HepG2 (cell line): ENCODE measurements around the gene TIAM1. TPM values are rescaled to one million over a fixed set of nuclear protein-coding genes. Genes with fewer than 3 reads are reported as not detected.

ENCODE experiments used
- ATAC-seq: fragments of 200-7000 bp; cut with Tn5 transposase; 3 replicates; pipeline ENCODE4 v1.9.1; 2020; ENCODE audit warnings: mild to moderate bottlenecking, moderate library complexity
- BruUV-seq: library from RNA; stranded (reverse); fragments of 400-500 nt; replicated peaks from 2 replicates; lab custom pipeline; 2021; lab: Mats Ljungman, UMichigan
- CTCF ChIA-PET: fragments of 300-600 bp; formaldehyde crosslinking; extraction: SDS; loops from one replicate; lab custom pipeline; 2021; ENCODE audit warnings: low total read pairs, inconsistent platforms, low intra/inter-chr PET ratio; lab: Yijun Ruan, JAX
- POLR2A ChIA-PET: fragments of 350-600 bp; sonication (Branson Sonifier 250); formaldehyde crosslinking; loops from one replicate; lab custom pipeline; 2020; ENCODE audit warnings: antibody characterized with exemption, inconsistent platforms; lab: Yijun Ruan, JAX
- DNase-seq: peaks from one replicate; pipeline ENCODE4 v3.0.0-alpha.2; 2015; ENCODE audit warnings: low spot score
- FAIRE-seq: peaks from 3 replicates; lab custom pipeline; 2011; peaks lifted over from hg19 to GRCh38; lab: Jason Lieb, UNC
- H2AFZ ChIP-seq: one replicate; pipeline ENCODE4 v1.6.1; 2011; ENCODE audit warnings: low read length, inconsistent platforms
- H3K27ac ChIP-seq: fragments of 300-600 bp; 3 replicates; pipeline ENCODE4 v1.8.0; 2011; ENCODE audit warnings: mixed run types, mild to moderate bottlenecking, mixed read lengths, low read length, inconsistent platforms; ENCODE audit not compliant: insufficient read depth; ENCODE audit errors: extremely low read length
- H3K27me3 ChIP-seq, 2 experiments: fragments of 200-600 bp in 1 of 2; 2 replicates in 1 of 2; 3 replicates in 1 of 2; pipeline versions ENCODE4 v1.6.0 to v1.8.0; 2011; ENCODE audit warnings: low read length in 2 of 2, mild to moderate bottlenecking in 2 of 2, moderate library complexity in 2 of 2, inconsistent platforms in 1 of 2; ENCODE audit not compliant: insufficient read depth in 2 of 2, control insufficient read depth in 1 of 2
- H3K36me3 ChIP-seq, 2 experiments: fragments of 200-600 bp in 1 of 2; replicated peaks in 1 of 2; 2 replicates in 1 of 2; 3 replicates in 1 of 2; pipeline versions ENCODE4 v1.5.1 to v1.8.0; 2011; ENCODE audit warnings: low read length in 2 of 2, inconsistent platforms in 1 of 2; ENCODE audit not compliant: insufficient read depth in 2 of 2, control insufficient read depth in 1 of 2
- H3K4me1 ChIP-seq: 2 replicates; pipeline ENCODE4 v1.5.1; 2012; ENCODE audit warnings: low read length, inconsistent platforms; ENCODE audit not compliant: insufficient read depth
- H3K4me2 ChIP-seq: 2 replicates; pipeline ENCODE4 v1.6.0; 2011; ENCODE audit warnings: low read depth, low read length, inconsistent platforms
- H3K4me3 ChIP-seq, 3 experiments: fragments of 200-600 bp in 1 of 3; sonication (generic), shearing (Covaris generic) in 1 of 3; replicated peaks in 1 of 3; 2 replicates each; pipeline ENCODE4 v1.5.1; 2011 to 2016; ENCODE audit warnings: low read length in 3 of 3, inconsistent platforms in 2 of 3, low read depth in 2 of 3, mild to moderate bottlenecking in 2 of 3, control low read depth in 1 of 3, mixed read lengths in 1 of 3; ENCODE audit not compliant: insufficient read depth in 1 of 3
- H3K79me2 ChIP-seq: one replicate; pipeline ENCODE4 v1.6.1; 2011; ENCODE audit warnings: low read length, inconsistent platforms; ENCODE audit not compliant: insufficient read depth
- H3K9ac ChIP-seq: 2 replicates; pipeline ENCODE4 v1.6.0; 2011; ENCODE audit warnings: mild to moderate bottlenecking, low read depth, low read length, inconsistent platforms; ENCODE audit not compliant: insufficient read depth
- H3K9me3 ChIP-seq: 2 replicates; pipeline ENCODE4 v1.5.1; 2012; ENCODE audit warnings: mild to moderate bottlenecking, low read length
- H4K20me1 ChIP-seq: 2 replicates; pipeline ENCODE4 v1.6.0; 2011; ENCODE audit warnings: inconsistent platforms, mild to moderate bottlenecking, low read length, moderate library complexity; ENCODE audit not compliant: insufficient read depth
- HCFC1 ChIP-seq: fragments of 150-350 bp; IDR thresholded peaks from 2 replicates; pipeline ENCODE4 v1.6.1; 2014; ENCODE audit warnings: low read depth, low read length
- KLF11 ChIP-seq: IDR thresholded peaks from 2 replicates; pipeline ENCODE4 v1.6.1; 2016; ENCODE audit warnings: missing compliant biosample characterization
- KLF16 ChIP-seq, 2 experiments: sonication (generic) in 1 of 2; formaldehyde crosslinking in 1 of 2; IDR thresholded peaks; 2 replicates each; pipeline versions ENCODE4 v1.6.1 to v1.8.0; 2016 to 2023; ENCODE audit warnings: missing genetic modification reagents in 2 of 2, missing compliant biosample characterization in 1 of 2
- MBD4 ChIP-seq: IDR thresholded peaks from 2 replicates; pipeline ENCODE4 v1.6.1; 2012; ENCODE audit warnings: low read length, inconsistent platforms, borderline replicate concordance
- NBN ChIP-seq: fragments of 450-650 bp; conservative IDR thresholded peaks from 2 replicates; pipeline ENCODE4 v1.6.1; 2017
- NFE2L2 ChIP-seq: fragments of 150-350 bp; IDR thresholded peaks from 2 replicates; pipeline ENCODE4 v1.6.1; 2014; ENCODE audit warnings: low read length
- RXRB ChIP-seq: IDR thresholded peaks from 2 replicates; pipeline ENCODE4 v1.6.1; 2016; ENCODE audit warnings: borderline replicate concordance, missing genetic modification reagents, missing compliant biosample characterization
- SP1 ChIP-seq, 2 experiments: fragments of 450-650 bp in 1 of 2; sonication (generic) in 1 of 2; formaldehyde crosslinking in 1 of 2; IDR thresholded peaks; 2 replicates each; pipeline versions ENCODE4 v1.4.0 to v1.6.1; 2016 to 2020; ENCODE audit warnings: missing genetic modification reagents in 1 of 2
- TBX2 ChIP-seq: sonication (generic); formaldehyde crosslinking; IDR thresholded peaks from 2 replicates; pipeline ENCODE4 v1.5.0; 2020; ENCODE audit warnings: missing genetic modification reagents, mild to moderate bottlenecking, borderline replicate concordance
- ZNF124 ChIP-seq: sonication (generic); formaldehyde crosslinking; IDR thresholded peaks from 2 replicates; pipeline ENCODE4 v1.4.0; 2020; ENCODE audit warnings: missing genetic modification reagents
- WGBS: methylation state at CpG from one replicate; pipeline ENCODE4 v1.1.6; 2017; ENCODE audit warnings: low lambda C conversion rate; 5-methylcytosine and 5-hydroxymethylcytosine counted together
- in situ Hi-C: cut with HindIII; loops from 2 replicates; pipeline ENCODE4 v1.10.0; 2017; ENCODE audit warnings: low pct_unique_long_range_greater_than_20kb; ENCODE audit not compliant: extremely low pct_ligation_motif_present
- intact Hi-C: fragments of 100-400 bp; cut with micrococcal nuclease; formaldehyde crosslinking; loops from one replicate; pipeline ENCODE4 v1.10.0; 2022; ENCODE audit not compliant: unreplicated experiment
- polyA plus RNA-seq, 8 experiments: library from polyadenylated mRNA; depleted of rRNA in 3 of 8; stranded (reverse) in 7 of 8; unstranded in 1 of 8; fragments of >200 nt; fragmentation: Illumina TruSeq in 4 of 8; extraction: Trizol in 4 of 8; gene quantifications; 2 replicates each; pipeline versions ENCODE4 v1.2.1 to v1.2.3, GENCODE V29; 2011 to 2016; ENCODE audit warnings: low read depth in 4 of 8, missing spikeins in 1 of 8, mixed read lengths in 1 of 8; ENCODE audit not compliant: insufficient read depth in 1 of 8
- total RNA-seq, 5 experiments: library from RNA; depleted of rRNA; stranded (reverse); fragments of >200 nt; fragmentation: Illumina TruSeq; extraction: Trizol; gene quantifications; 2 replicates each; pipeline ENCODE4 v1.2.3, GENCODE V29; 2016; ENCODE audit warnings: low read depth in 1 of 5
- TF ChIP-seq, protein P1 (sequence below): sonication (generic); formaldehyde crosslinking; IDR thresholded peaks from 2 replicates; pipeline ENCODE4 v1.4.0; 2020; ENCODE audit warnings: low read depth, mild to moderate bottlenecking, missing genetic modification reagents
- TF ChIP-seq, protein P2 (sequence below): sonication (generic); formaldehyde crosslinking; IDR thresholded peaks from 2 replicates; pipeline ENCODE4 v1.4.0; 2020; ENCODE audit warnings: missing genetic modification reagents
- TF ChIP-seq, protein P3 (sequence below): sonication (generic); formaldehyde crosslinking; IDR thresholded peaks from 2 replicates; pipeline ENCODE4 v1.5.0; 2020; ENCODE audit warnings: missing genetic modification reagents

Gene TIAM1
- total and polyA plus RNA-seq, 2 of the 13 experiments (the other 11 are each of a cell fraction or from before 2014, with no cell fraction given) = 0.13 to 0.24 TPM

DNA sequence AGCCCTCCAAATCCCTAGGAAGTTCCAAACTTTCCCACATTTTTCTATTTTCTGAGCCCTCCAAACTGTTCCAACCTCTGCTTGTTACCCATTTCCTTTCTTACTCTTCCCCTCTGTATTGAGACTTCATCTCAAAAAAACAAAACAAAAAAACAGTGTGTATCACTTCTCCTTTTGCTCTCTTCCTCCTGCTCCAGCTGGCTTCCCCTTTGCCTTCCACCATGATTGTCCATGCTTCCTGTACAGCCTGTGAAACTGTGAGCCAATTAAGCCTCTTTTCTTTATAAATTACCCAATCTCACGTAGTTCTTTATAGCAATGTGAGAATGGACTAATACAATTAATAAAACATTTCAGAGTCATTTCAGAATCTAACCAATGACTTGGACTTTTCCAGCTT, 236.2 kb downstream of the TIAM1 start:
- no peak for ATAC-seq
- Histone ChIP-seq H3K9me3 (no peaks in the 10 kb centered on the region), H3K9ac (no peak overlapping the region), H3K4me3 (no peak overlapping the region), H3K79me2 (no peaks in the 10 kb centered on the region), H4K20me1 (no peaks in the 10 kb centered on the region), H3K4me2 (no peak overlapping the region), H3K27me3 (no peaks in the 10 kb centered on the region), H2AFZ (no peak overlapping the region), H3K27ac (no peak overlapping the region), H3K36me3 (no peaks in the 10 kb centered on the region), H3K4me1 (no peaks in the 10 kb centered on the region)
- POLR2A ChIA-PET = no interaction called here
- FAIRE-seq = no peak
- WGBS = 0% methylated on average over 1 of the region's 1 CpG
- TF ChIP-seq, protein P1, sequence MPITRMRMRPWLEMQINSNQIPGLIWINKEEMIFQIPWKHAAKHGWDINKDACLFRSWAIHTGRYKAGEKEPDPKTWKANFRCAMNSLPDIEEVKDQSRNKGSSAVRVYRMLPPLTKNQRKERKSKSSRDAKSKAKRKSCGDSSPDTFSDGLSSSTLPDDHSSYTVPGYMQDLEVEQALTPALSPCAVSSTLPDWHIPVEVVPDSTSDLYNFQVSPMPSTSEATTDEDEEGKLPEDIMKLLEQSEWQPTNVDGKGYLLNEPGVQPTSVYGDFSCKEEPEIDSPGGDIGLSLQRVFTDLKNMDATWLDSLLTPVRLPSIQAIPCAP (CRISPR knock-in tag) = no peak
- TF ChIP-seq SP1 (IDR thresholded peaks at IDR 0.05) (no peak), SP1 (CRISPR knock-in tag; IDR thresholded peaks at IDR 0.05) (no peak), TBX2 (CRISPR knock-in tag) (no peak), ZNF124 (CRISPR knock-in tag) (no peak), KLF11 (CRISPR knock-in tag) (no peak), KLF16 (CRISPR knock-in tag; IDR thresholded peaks at IDR 0.05) (no peak), RXRB (no peak), NFE2L2 (no peak), NBN (no peak), HCFC1 (no peak), MBD4 (no peak)
- TF ChIP-seq, protein P2, sequence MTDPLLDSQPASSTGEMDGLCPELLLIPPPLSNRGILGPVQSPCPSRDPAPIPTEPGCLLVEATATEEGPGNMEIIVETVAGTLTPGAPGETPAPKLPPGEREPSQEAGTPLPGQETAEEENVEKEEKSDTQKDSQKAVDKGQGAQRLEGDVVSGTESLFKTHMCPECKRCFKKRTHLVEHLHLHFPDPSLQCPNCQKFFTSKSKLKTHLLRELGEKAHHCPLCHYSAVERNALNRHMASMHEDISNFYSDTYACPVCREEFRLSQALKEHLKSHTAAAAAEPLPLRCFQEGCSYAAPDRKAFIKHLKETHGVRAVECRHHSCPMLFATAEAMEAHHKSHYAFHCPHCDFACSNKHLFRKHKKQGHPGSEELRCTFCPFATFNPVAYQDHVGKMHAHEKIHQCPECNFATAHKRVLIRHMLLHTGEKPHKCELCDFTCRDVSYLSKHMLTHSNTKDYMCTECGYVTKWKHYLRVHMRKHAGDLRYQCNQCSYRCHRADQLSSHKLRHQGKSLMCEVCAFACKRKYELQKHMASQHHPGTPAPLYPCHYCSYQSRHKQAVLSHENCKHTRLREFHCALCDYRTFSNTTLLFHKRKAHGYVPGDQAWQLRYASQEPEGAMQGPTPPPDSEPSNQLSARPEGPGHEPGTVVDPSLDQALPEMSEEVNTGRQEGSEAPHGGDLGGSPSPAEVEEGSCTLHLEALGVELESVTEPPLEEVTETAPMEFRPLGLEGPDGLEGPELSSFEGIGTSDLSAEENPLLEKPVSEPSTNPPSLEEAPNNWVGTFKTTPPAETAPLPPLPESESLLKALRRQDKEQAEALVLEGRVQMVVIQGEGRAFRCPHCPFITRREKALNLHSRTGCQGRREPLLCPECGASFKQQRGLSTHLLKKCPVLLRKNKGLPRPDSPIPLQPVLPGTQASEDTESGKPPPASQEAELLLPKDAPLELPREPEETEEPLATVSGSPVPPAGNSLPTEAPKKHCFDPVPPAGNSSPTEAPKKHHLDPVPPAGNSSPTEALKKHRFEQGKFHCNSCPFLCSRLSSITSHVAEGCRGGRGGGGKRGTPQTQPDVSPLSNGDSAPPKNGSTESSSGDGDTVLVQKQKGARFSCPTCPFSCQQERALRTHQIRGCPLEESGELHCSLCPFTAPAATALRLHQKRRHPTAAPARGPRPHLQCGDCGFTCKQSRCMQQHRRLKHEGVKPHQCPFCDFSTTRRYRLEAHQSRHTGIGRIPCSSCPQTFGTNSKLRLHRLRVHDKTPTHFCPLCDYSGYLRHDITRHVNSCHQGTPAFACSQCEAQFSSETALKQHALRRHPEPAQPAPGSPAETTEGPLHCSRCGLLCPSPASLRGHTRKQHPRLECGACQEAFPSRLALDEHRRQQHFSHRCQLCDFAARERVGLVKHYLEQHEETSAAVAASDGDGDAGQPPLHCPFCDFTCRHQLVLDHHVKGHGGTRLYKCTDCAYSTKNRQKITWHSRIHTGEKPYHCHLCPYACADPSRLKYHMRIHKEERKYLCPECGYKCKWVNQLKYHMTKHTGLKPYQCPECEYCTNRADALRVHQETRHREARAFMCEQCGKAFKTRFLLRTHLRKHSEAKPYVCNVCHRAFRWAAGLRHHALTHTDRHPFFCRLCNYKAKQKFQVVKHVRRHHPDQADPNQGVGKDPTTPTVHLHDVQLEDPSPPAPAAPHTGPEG = no peak
- TF ChIP-seq, protein P3, sequence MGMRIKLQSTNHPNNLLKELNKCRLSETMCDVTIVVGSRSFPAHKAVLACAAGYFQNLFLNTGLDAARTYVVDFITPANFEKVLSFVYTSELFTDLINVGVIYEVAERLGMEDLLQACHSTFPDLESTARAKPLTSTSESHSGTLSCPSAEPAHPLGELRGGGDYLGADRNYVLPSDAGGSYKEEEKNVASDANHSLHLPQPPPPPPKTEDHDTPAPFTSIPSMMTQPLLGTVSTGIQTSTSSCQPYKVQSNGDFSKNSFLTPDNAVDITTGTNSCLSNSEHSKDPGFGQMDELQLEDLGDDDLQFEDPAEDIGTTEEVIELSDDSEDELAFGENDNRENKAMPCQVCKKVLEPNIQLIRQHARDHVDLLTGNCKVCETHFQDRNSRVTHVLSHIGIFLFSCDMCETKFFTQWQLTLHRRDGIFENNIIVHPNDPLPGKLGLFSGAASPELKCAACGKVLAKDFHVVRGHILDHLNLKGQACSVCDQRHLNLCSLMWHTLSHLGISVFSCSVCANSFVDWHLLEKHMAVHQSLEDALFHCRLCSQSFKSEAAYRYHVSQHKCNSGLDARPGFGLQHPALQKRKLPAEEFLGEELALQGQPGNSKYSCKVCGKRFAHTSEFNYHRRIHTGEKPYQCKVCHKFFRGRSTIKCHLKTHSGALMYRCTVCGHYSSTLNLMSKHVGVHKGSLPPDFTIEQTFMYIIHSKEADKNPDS (CRISPR knock-in tag) = no peak
- DNase-seq = no peak
- in situ Hi-C loops (no loop called here), intact Hi-C loops (no loop called here)
- CTCF ChIA-PET = no interaction called here
- no TSS peak for BruUV-seq
